Left lung (tissue), 10 donors: Measurements from ENCODE around the gene PARVB. TPM values are rescaled to one million over a fixed set of nuclear protein-coding genes. Genes with fewer than 3 reads are reported as not detected.
A peak's percentile ranks its signal among the peaks of the same experiment; 100 is the strongest.

Experiments used
- ATAC-seq: fragments of 200-7000 bp; cut with Tn5 transposase; one replicate; pipeline ENCODE4 v1.9.1; 2020; ENCODE audit warnings: moderate library complexity
- DNase-seq, 4 donors: peaks; one replicate each; pipeline ENCODE4 v3.0.0-alpha.2; 2013 to 2020
- H3K27ac ChIP-seq, 2 donors: fragments of 200-600 bp; sonication (generic) in 1 of 2; one replicate each; pipeline versions ENCODE4 v1.5.0 to v1.8.0; 2020 to 2021
- H3K27me3 ChIP-seq, 2 donors: fragments of 200-600 bp; sonication (generic) in 1 of 2; one replicate each; pipeline versions ENCODE4 v1.5.0 to v1.8.0; 2020 to 2021
- H3K36me3 ChIP-seq, 2 donors: fragments of 200-600 bp; sonication (generic) in 1 of 2; one replicate each; pipeline versions ENCODE4 v1.5.0 to v1.8.0; 2020 to 2021
- H3K4me1 ChIP-seq, 2 donors: fragments of 200-600 bp; one replicate each; pipeline ENCODE4 v1.8.0; 2021
- H3K4me3 ChIP-seq, 2 donors: fragments of 200-600 bp; sonication (generic) in 1 of 2; one replicate each; pipeline versions ENCODE4 v1.5.0 to v1.8.0; 2020 to 2021; ENCODE audit warnings: mild to moderate bottlenecking in 1 of 2
- H3K9me3 ChIP-seq, 2 donors: fragments of 200-600 bp; sonication (generic) in 1 of 2; one replicate each; pipeline versions ENCODE4 v1.5.0 to v1.8.0; 2020 to 2021
- intact Hi-C, 2 donors: fragments of 100-400 bp; cut with DNase I; formaldehyde crosslinking; loops; one replicate each; pipeline versions ENCODE4 v1.11.2 to v1.14.2; 2022
- polyA plus RNA-seq, 6 donors: library from polyadenylated mRNA; unstranded; fragments of 120-200 nt; gene quantifications; one replicate each; pipeline ENCODE4 v1.2.1, GENCODE V29; 2013; ENCODE audit not compliant: insufficient read length in 6 of 6
- total RNA-seq, 2 donors: library from RNA; stranded (reverse); fragmentation: NEBNext Ultra II Directional; extraction: Animal tissue kit (Norgen Biotek cat#: 25700); gene quantifications; one replicate each; pipeline ENCODE4 v1.2.1, GENCODE V29; 2021
- TF ChIP-seq, protein P1 (sequence below), 2 donors: fragments of 200-600 bp; sonication (generic) in 1 of 2; IDR thresholded peaks; one replicate each; pipeline versions ENCODE4 v1.5.0 to v1.8.0; 2021; ENCODE audit warnings: antibody characterized with exemption in 2 of 2
- donor health status: DM: no; HTN: yes; CAD: no.
- donor health status: DM: no; HTN: no; CAD: no.

Gene PARVB
- total and polyA plus RNA-seq, 8 donors = 31.7 to 53.7 (median 34.0) TPM

DNA sequence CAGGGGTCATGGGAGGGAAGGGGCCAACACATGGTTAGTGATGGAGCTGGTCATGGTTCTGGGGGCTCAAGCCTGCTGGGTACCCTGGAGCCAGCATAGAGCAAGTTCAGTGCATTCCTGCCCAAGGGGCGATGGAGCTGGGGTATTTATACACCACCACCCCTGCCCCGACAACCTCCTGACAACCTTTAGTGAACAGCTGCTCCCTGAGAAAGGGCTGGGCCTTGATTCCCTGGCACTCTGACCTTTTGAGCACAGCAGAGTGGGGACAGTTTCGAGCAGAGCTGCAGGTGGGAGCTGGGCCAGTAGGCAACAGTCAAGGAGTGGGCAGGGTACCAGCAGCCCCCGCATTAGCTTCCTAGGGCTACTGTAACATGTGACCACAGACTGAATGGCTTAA, 162.6 kb downstream of the PARVB start:
- Histone ChIP-seq H3K4me3 (no peak overlapping the region), H3K36me3 (peaks cover 0 to 34% of the 10 kb centered on the region in 2 donors), H3K4me1 (peaks cover 0 to 24% of the 10 kb centered on the region in 2 donors), H3K9me3 (no peaks in the 10 kb centered on the region), H3K27me3 (peaks cover 0 to 27% of the 10 kb centered on the region in 2 donors), H3K27ac (no peak overlapping the region)
- intact Hi-C loops = no loop called here
- ATAC-seq (no peak), DNase-seq (no peak)
- TF ChIP-seq, protein P1, sequence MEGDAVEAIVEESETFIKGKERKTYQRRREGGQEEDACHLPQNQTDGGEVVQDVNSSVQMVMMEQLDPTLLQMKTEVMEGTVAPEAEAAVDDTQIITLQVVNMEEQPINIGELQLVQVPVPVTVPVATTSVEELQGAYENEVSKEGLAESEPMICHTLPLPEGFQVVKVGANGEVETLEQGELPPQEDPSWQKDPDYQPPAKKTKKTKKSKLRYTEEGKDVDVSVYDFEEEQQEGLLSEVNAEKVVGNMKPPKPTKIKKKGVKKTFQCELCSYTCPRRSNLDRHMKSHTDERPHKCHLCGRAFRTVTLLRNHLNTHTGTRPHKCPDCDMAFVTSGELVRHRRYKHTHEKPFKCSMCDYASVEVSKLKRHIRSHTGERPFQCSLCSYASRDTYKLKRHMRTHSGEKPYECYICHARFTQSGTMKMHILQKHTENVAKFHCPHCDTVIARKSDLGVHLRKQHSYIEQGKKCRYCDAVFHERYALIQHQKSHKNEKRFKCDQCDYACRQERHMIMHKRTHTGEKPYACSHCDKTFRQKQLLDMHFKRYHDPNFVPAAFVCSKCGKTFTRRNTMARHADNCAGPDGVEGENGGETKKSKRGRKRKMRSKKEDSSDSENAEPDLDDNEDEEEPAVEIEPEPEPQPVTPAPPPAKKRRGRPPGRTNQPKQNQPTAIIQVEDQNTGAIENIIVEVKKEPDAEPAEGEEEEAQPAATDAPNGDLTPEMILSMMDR (IDR thresholded peaks at IDR 0.05) = no peak

DNA sequence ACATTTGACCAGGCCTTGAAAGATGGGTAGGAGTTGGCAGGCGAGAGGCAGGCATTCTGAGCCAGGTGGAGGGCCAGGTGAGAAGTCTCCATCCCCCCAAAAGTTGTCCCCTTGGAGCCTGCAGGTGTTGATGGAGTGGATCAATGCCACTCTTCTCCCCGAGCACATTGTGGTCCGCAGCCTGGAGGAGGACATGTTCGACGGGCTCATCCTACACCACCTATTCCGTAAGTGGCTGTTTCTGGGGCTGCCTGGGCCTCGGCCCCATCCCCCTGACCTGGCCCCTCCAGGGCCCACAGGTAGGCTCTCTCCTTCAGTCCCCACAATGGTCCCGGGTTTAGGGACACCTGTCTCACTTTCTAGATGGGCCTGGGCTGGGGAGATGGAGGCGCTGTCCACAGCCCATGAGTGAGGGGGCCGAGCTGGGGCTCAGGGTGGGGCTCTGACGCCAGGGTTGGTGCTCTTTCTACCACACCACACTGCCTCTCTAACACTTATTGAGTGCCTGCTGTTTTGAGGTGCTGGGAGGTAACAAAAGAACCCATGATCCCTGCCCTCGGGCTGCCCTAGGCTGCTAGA, 163.6 kb downstream of the PARVB start:
- H3K27me3 ChIP-seq = peaks cover 0 to 17% of the 10 kb centered on the region in 2 donors
- H3K36me3 ChIP-seq = peaks cover 0 to 34% of the 10 kb centered on the region in 2 donors
- no peaks in the 10 kb centered on the region for H3K9me3 ChIP-seq
- DNase-seq (no peak), ATAC-seq (no peak)
- H3K4me3 ChIP-seq = no peak overlapping the region
- no peak overlapping the region for H3K27ac ChIP-seq
- H3K4me1 ChIP-seq = peaks cover 0 to 33% of the 10 kb centered on the region in 2 donors
- TF ChIP-seq, protein P1 (IDR thresholded peaks at IDR 0.05) = no peak
- intact Hi-C loops = no loop called here

DNA sequence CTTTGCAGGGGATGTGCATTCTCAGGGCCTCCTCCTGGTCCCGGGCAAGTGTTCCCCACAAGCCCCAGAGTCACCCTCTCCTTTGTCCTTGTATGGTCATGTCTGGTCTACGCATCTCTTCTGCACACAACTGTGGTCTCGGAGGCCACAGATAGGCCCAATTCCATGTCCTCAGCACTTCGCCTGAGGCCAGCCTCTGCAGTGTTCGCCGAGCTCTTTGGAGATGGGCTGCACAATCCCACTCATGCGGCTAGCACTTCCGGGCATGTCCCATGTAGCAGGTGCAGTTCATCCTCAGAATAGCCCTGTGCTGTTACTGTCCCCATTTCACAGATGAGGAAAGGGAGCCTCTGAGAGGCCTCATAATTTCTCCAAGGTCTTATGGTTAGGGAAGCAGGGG, 164.2 kb downstream of the PARVB start:
- no peak for DNase-seq
- peaks cover 0 to 11% of the 10 kb centered on the region in 2 donors for H3K27me3 ChIP-seq
- intact Hi-C loops = no loop called here
- ATAC-seq = no peak
- H3K4me1 ChIP-seq = peaks cover 0 to 30% of the 10 kb centered on the region in 2 donors
- TF ChIP-seq, protein P1 (IDR thresholded peaks at IDR 0.05) = no peak
- H3K36me3 ChIP-seq = peaks cover 0 to 34% of the 10 kb centered on the region in 2 donors
- no peak overlapping the region for H3K4me3 ChIP-seq
- H3K27ac ChIP-seq = no peak overlapping the region
- H3K9me3 ChIP-seq = no peaks in the 10 kb centered on the region

DNA sequence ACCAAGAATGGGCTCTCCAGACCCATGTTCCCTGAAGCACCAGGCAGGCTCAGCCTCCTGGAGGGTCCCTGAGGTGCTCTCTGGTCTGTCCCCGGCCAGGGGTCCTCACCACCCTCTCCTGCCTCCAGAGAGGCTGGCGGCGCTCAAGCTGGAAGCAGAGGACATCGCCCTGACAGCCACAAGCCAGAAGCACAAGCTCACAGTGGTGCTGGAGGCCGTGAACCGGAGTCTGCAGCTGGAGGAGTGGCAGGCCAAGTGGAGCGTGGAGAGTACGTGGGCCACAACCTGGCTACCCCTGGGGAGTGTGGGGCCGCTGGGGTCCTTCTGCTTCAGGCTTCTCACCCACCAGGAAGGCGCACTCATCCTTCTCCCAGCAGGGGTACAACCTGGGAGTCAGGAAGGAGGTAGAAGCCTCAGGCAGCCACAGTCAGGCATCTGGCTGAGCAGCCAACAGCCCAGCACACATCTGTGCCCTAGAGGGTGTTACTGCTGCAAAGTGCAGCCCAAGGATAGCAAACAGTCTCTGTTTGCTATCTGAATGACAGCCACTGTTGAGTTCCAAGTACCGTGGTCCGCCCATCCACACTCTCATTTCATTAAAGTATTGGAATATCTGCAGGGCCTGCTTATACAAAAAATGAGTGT, 165.0 kb downstream of the PARVB start:
- no peak for ATAC-seq
- Histone ChIP-seq H3K27ac (no peak overlapping the region), H3K4me1 (peaks cover 0 to 25% of the 10 kb centered on the region in 2 donors), H3K9me3 (no peaks in the 10 kb centered on the region), H3K4me3 (no peak overlapping the region), H3K36me3 (peaks cover 0 to 28% of the 10 kb centered on the region in 2 donors), H3K27me3 (peaks cover 0 to 6% of the 10 kb centered on the region in 2 donors)
- intact Hi-C loops = no loop called here
- TF ChIP-seq, protein P1 (IDR thresholded peaks at IDR 0.05) = no peak
- DNase-seq = peak in 1 of 4 donors; percentile 63

DNA sequence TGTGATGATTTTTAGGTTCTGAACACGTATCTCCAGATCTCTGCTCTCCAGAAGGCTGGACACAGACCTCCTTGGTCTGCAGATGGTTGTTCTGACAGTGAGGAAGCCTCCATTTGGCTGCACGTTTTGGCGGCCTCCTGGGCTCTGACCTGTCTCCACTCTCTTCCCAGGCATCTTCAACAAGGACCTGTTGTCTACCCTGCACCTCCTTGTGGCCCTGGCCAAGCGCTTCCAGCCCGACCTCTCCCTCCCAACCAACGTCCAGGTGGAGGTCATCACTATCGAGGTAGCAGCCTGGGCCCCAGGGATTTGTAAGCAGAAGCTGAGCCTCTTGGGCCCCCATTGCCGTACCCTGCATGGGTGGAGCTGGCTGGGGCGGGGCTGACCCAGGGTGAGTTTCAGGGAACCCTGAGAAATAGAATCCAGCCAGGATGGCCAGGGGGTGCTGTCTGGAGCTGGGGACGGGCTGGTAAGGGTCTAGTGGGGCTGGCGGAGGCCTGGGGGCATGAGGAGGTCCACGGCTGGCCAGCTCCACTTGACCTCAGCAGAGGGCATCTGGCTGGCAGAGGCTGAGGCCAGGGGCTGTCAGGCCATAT, 166.4 kb downstream of the PARVB start:
- DNase-seq = no peak
- Histone ChIP-seq H3K27me3 (peaks cover 0 to 11% of the 10 kb centered on the region in 2 donors), H3K4me3 (no peak overlapping the region), H3K36me3 (peaks cover 0 to 20% of the 10 kb centered on the region in 2 donors), H3K27ac (no peak overlapping the region), H3K9me3 (no peaks in the 10 kb centered on the region), H3K4me1 (peaks cover 0 to 25% of the 10 kb centered on the region in 2 donors)
- no peak for ATAC-seq
- intact Hi-C loops = no loop called here
- TF ChIP-seq, protein P1 (IDR thresholded peaks at IDR 0.05) = no peak
